ENCODE results near the gene HDAC10. TPM values are rescaled to one million over a fixed set of nuclear protein-coding genes. Genes with fewer than 3 reads are reported as not detected.
A peak's percentile ranks its signal among the peaks of the same experiment; 100 is the strongest.

The HDAC10 gene
- total and polyA plus RNA-seq, 10 of the 15 experiments (the other 5 are each of a cell fraction or from before 2014, with no cell fraction given): 0.26 to 48.6 (median 5.0) TPM

DNA sequence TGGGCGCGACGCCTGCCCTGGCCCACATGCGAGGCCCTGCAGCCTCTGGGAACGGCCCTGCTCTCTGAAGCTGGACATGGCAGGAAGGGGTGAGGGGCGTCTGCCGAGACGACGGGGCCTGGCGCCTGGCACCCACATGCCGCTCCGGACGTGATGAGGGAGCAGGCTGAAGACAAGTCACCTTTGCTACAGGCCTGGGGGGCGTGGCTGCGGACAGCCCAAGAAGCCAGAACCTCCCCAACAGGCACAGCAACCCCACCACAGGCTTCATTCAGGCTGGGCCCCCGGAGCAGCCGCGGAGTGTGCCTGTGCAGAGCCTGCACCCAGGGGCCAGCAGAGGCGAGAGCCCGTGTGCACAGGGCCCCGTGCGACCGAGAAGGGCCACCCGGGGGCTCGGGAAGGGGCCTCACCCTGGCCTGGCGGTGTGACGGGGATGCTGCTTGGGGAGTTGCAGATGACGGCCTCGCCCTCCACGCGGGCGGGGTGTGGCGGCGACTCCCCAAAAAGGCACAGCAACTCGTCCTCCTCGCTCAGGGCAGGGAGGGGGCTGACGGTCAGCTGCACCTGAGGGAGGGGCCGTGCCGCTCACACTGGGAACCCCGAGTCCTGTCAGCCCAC is 35.7 kb upstream of the HDAC10 start:
- peaks cover 11% of the 10 kb centered on the region for H3K79me2 ChIP-seq (ENCODE audit: control insufficient read depth, insufficient read depth, low read length)
- H3K4me1 ChIP-seq (ENCODE audit: control insufficient read depth, insufficient read depth, low read length): peaks cover 4% of the 10 kb centered on the region
- H3K9ac ChIP-seq (ENCODE audit: control insufficient read depth, insufficient read depth, low read length): no peak overlapping the region
- in situ Hi-C loops (cut with MboI): no loop called here
- ChIA-PET POLR2A (no interaction called here), RAD21 (ENCODE audit: unreplicated experiment) (no interaction called here), SMC1A (ENCODE audit: uncharacterized antibody, unreplicated experiment) (no interaction called here), CTCF (no interaction called here)
- peaks cover 10 to 52% of the 10 kb centered on the region in 2 experiments; a peak in 3 of 4 replicates for H3K36me3 ChIP-seq (ENCODE audit: control insufficient read depth in 2 of 2, insufficient read depth in 2 of 2, low read length in 1 of 2)
- FAIRE-seq (no peak), ATAC-seq (no peak), DNase-seq (ENCODE audit: low read depth, low spot score) (no peak)
- WGBS (ENCODE audit: insufficient coverage, insufficient replicate concordance, low lambda C conversion rate, missing lambda C conversion rate): 95% methylated on average over 33 of the region's 40 CpGs
- no peaks in the 10 kb centered on the region; the same call in 1 of the 2 replicates for H4K20me1 ChIP-seq (ENCODE audit: control insufficient read depth, insufficient read depth)
- no peak overlapping the region for H3K4me3 ChIP-seq
- TF ChIP-seq RFX5 (IDR thresholded peaks at IDR 0.05; ENCODE audit: low read depth, low read length): no peak
- TF ChIP-seq POLR2A (IDR thresholded peaks at IDR 0.05; ENCODE audit: low read depth, low read length): peak; percentile 41; the same call in 1 of the 2 replicates
- no peaks in the 10 kb centered on the region for H3K9me3 ChIP-seq (replicated peaks; ENCODE audit: control insufficient read depth, insufficient read depth, low read length)
- no peaks in the 10 kb centered on the region for H3K27me3 ChIP-seq (replicated peaks in 1 of 2; ENCODE audit: control insufficient read depth in 2 of 2, insufficient read depth in 2 of 2, low read length in 1 of 2)
- no peak overlapping the region for H3K4me2 ChIP-seq (ENCODE audit: control insufficient read depth, insufficient read depth)
- no peak overlapping the region for H3K27ac ChIP-seq (ENCODE audit: control insufficient read depth, insufficient read depth)
- intact Hi-C loops (cut with micrococcal nuclease; ENCODE audit: unreplicated experiment): no loop called here
- H2AFZ ChIP-seq (ENCODE audit: control insufficient read depth, low read depth, low read length): no peak overlapping the region
- no TSS peak for BruUV-seq (replicated peaks)

GRCh38 chr22:50286275-50286674 is 35.2 kb upstream of the HDAC10 start:
- POLR2A ChIA-PET: no interaction called here
- 89% methylated on average over 21 of the region's 21 CpGs for WGBS (ENCODE audit: insufficient coverage, insufficient replicate concordance, low lambda C conversion rate, missing lambda C conversion rate)
- no TSS peak for BruUV-seq (replicated peaks)
- DNase-seq (ENCODE audit: low read depth, low spot score): no peak
- in situ Hi-C loops (cut with MboI): no loop called here
- H3K27ac ChIP-seq (ENCODE audit: control insufficient read depth, insufficient read depth): no peak overlapping the region
- no peaks in the 10 kb centered on the region for H4K20me1 ChIP-seq (ENCODE audit: control insufficient read depth, insufficient read depth)
- intact Hi-C loops (cut with micrococcal nuclease; ENCODE audit: unreplicated experiment): no loop called here
- no peak overlapping the region for H3K9ac ChIP-seq (ENCODE audit: control insufficient read depth, insufficient read depth, low read length)
- CTCF ChIA-PET: no interaction called here
- H3K4me2 ChIP-seq (ENCODE audit: control insufficient read depth, insufficient read depth): no peak overlapping the region
- ATAC-seq: no peak
- H3K79me2 ChIP-seq (ENCODE audit: control insufficient read depth, insufficient read depth, low read length): peaks cover 6% of the 10 kb centered on the region
- RAD21 ChIA-PET (ENCODE audit: unreplicated experiment): no interaction called here
- H2AFZ ChIP-seq (ENCODE audit: control insufficient read depth, low read depth, low read length): no peak overlapping the region
- no peaks in the 10 kb centered on the region for H3K9me3 ChIP-seq (replicated peaks; ENCODE audit: control insufficient read depth, insufficient read depth, low read length)
- peaks cover 10 to 53% of the 10 kb centered on the region in 2 experiments; a peak in 3 of 4 replicates for H3K36me3 ChIP-seq (ENCODE audit: control insufficient read depth in 2 of 2, insufficient read depth in 2 of 2, low read length in 1 of 2)
- no peaks in the 10 kb centered on the region for H3K27me3 ChIP-seq (replicated peaks in 1 of 2; ENCODE audit: control insufficient read depth in 2 of 2, insufficient read depth in 2 of 2, low read length in 1 of 2)
- no peak for FAIRE-seq
- SMC1A ChIA-PET (ENCODE audit: uncharacterized antibody, unreplicated experiment): no interaction called here
- no peaks in the 10 kb centered on the region for H3K4me1 ChIP-seq (ENCODE audit: control insufficient read depth, insufficient read depth, low read length)
- TF ChIP-seq FOS (IDR thresholded peaks at IDR 0.05; ENCODE audit: borderline replicate concordance, extremely low read depth, insufficient read length): no peak
- no peak for TF ChIP-seq NR2F1 (conservative IDR thresholded peaks at IDR 0.05)
- H3K4me3 ChIP-seq: no peak overlapping the region

Measured in GM12878 (cell line).